Stomach (tissue), 4 donors: ENCODE measurements around the gene SPATA6L.

Source experiments
- CTCF ChIP-seq, 7 experiments: fragments of 450-650 bp in 4 of 7; fragments of 200-600 bp in 3 of 7; sonication (generic) in 3 of 7; IDR thresholded peaks; one replicate each; pipeline ENCODE4 v1.5.1; 2016 to 2019; ENCODE audit warnings: antibody characterized with exemption in 7 of 7, control low read depth in 2 of 7, mild to moderate bottlenecking in 1 of 7
- POLR2AphosphoS5 ChIP-seq, 3 donors: sonication (generic); formaldehyde crosslinking; IDR thresholded peaks; one replicate each; pipeline ENCODE4 v1.6.1; 2016; ENCODE audit warnings: antibody characterized with exemption in 3 of 3

- TF ChIP-seq CTCF (IDR thresholded peaks at IDR 0.05), result no peak
- TF ChIP-seq POLR2AphosphoS5 (IDR thresholded peaks at IDR 0.05), result no peak
Observed at GRCh38 chr9:4686112-4686511, 19.8 kb upstream of the SPATA6L start.
